Sigmoid colon (tissue), 4 donors: Measurements from ENCODE around the gene CR2.

ENCODE experiments used
- CTCF ChIP-seq, 4 experiments: fragments of 450-650 bp in 3 of 4; fragments of 200-600 bp in 1 of 4; IDR thresholded peaks; one replicate each; pipeline ENCODE4 v1.5.1; 2016 to 2019; ENCODE audit warnings: antibody characterized with exemption in 4 of 4, mild to moderate bottlenecking in 3 of 4, moderate library complexity in 2 of 4
- EP300 ChIP-seq, 4 donors: sonication (generic); formaldehyde crosslinking; IDR thresholded peaks; one replicate each; pipeline ENCODE4 v1.6.1; 2017; ENCODE audit warnings: antibody characterized with exemption in 4 of 4
- POLR2A ChIP-seq, 2 donors: fragments of 450-650 bp; IDR thresholded peaks; one replicate each; pipeline ENCODE4 v1.6.1; 2016; ENCODE audit warnings: antibody characterized with exemption in 2 of 2, mild to moderate bottlenecking in 2 of 2, moderate library complexity in 2 of 2
- POLR2AphosphoS5 ChIP-seq, 4 donors: sonication (generic); formaldehyde crosslinking; IDR thresholded peaks; one replicate each; pipeline ENCODE4 v1.6.1; 2017; ENCODE audit warnings: antibody characterized with exemption in 4 of 4

DNA sequence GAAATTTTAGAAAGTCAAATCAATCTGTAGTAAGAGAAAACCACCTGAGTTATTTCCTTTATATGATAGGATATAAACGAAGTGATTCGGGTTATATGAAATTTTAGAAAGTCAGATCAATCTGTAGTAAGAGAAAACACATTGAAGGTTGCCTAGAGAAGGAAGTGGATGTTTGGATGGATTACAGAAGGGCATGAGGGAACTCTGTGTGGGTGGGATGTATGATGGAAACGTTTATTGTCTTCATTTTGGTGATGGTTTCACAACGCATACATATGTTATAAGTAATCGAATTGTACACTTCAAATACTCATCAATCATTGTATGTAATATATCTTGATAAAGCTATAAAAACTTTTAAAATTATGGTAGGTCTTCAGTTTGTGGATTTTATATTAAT, 46.9 kb downstream of the CR2 start:
- TF ChIP-seq CTCF (IDR thresholded peaks at IDR 0.05): no peak
- TF ChIP-seq POLR2A (IDR thresholded peaks at IDR 0.05): no peak
- TF ChIP-seq POLR2AphosphoS5 (IDR thresholded peaks at IDR 0.05): no peak
- no peak for TF ChIP-seq EP300 (IDR thresholded peaks at IDR 0.05)
